ENCODE measurements around the gene DNMT3A.

- TF ChIP-seq CTCF (IDR thresholded peaks at IDR 0.05): no peak
- TF ChIP-seq POLR2A (IDR thresholded peaks at IDR 0.05): no peak
Measured at GRCh38 chr2:25236736-25237135, 105.0 kb downstream of the DNMT3A start.

Data from stomach (tissue), 4 donors.